Tibial nerve (tissue), 3 donors: ENCODE data around the gene UTY.

Experiments used
- CTCF ChIP-seq, 5 experiments: fragments of 200-600 bp in 3 of 5; fragments of 450-650 bp in 2 of 5; sonication (generic) in 3 of 5; IDR thresholded peaks; one replicate each; pipeline ENCODE4 v1.5.1; 2016 to 2019; ENCODE audit warnings: antibody characterized with exemption in 5 of 5, mild to moderate bottlenecking in 3 of 5, moderate library complexity in 2 of 5
- POLR2A ChIP-seq, 2 donors: fragments of 450-650 bp; IDR thresholded peaks; one replicate each; pipeline ENCODE4 v1.6.1; 2017; ENCODE audit warnings: antibody characterized with exemption in 2 of 2, mild to moderate bottlenecking in 2 of 2, moderate library complexity in 2 of 2

GRCh38 chrY:13381110-13381683 lies 98.6 kb downstream of the UTY start:
- TF ChIP-seq CTCF (IDR thresholded peaks at IDR 0.05) = no peak
- no peak for TF ChIP-seq POLR2A (IDR thresholded peaks at IDR 0.05)
